Activated CD8-positive, alpha-beta memory T cell treated with anti-CD3 and anti-CD28 coated beads for 24 hours (primary cell): ENCODE data around the gene IGHMBP2.
"Not testable (repeated sequence)": the region's sequence is repeated elsewhere in the genome, so short reads cannot be mapped to it uniquely, and the experiment has no call there.

Experiments
- DNase-seq: peaks from one replicate; pipeline ENCODE4 v3.0.0-alpha.2; 2020

The IGHMBP2 gene

DNA sequence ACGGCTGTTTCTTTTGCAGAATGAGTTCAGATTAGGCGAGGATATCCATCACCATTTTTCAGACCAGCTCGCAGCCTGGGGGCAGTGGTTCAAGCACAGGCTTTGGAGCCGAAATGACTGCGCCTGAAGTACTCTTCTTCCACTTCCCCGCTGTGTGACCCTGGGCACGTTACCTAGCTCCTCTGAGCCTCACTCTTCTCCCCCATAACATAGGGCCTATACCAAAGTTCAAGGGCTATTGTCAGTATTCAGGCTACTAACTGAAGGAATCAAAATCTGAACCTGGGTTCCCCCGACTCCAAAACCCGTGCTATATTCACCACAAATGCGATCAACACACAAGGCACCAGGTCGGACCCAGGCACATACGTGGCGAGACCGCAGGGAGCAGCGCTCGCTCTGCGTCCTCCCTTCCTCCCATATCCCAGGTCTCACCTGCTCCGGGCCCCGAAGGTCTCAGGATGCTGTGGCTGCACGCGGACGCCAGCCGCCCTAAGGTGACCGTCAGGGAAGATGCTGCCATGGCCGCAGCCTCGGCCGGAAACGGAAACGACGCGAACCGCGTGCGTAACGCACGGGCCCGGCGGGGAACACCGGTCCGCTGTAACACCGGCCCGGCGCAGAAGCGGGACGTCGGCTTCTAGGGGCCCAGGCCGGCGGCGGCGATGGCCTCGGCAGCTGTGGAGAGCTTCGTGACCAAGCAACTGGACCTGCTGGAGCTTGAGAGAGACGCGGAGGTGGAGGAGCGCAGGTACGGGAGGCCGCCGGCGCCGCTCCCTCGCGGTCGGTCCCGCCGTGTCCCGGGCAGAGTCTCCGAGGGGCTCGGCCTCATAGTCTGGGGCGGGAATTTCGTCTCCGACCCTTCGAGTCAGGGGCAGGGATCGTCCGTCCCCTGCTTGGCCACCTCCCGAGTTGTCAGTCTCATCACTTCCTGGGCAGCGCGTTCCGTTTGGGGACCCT is at the start of gene IGHMBP2, which contains the start of gene MRPL21:
TSS of gene IGHMBP2 (plus strand) at position 604 of the 960 bp plus-strand sequence. CDS start at position 666, 62 bp downstream.
TSS of gene MRPL21 (minus strand) at position 545 of the 960 bp plus-strand sequence. CDS start at position 523, 22 bp downstream.
- DNase-seq: peak; percentile 96

DNA sequence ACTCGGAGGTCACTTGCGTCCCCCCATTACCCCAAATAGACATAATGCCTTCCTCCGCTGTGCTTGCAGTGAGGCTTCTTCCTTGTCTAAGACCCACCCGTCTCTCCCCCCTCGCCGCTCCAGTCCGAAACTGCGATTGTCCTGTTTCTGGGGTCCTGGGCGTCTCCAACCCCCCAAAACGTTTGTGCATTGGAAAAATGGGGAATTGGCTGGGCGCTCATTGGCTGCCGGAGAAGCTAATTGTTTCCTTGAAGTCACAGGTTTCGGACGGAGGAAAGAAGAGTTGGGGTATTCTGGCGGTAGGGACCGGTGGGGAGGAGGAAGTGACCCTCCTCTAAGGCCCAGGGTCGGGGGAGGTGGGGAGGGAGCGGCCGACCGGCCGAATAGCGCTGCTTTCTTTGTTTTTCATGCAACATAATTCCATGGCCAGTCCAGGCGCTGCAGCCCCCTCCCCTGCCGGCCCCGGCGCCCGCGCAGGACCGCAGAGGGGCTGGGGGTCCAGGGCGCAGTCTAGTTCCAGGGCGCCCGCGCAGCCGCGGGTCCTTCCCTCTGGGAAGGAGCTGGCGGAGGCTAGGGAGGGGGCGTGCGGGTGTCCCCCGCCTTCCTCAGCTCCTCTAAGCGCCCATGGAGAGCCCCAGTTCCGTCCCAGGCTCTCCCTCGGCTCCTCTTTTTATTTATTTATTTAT is 49.3 kb upstream of the IGHMBP2 start:
- DNase-seq: no peak

DNA sequence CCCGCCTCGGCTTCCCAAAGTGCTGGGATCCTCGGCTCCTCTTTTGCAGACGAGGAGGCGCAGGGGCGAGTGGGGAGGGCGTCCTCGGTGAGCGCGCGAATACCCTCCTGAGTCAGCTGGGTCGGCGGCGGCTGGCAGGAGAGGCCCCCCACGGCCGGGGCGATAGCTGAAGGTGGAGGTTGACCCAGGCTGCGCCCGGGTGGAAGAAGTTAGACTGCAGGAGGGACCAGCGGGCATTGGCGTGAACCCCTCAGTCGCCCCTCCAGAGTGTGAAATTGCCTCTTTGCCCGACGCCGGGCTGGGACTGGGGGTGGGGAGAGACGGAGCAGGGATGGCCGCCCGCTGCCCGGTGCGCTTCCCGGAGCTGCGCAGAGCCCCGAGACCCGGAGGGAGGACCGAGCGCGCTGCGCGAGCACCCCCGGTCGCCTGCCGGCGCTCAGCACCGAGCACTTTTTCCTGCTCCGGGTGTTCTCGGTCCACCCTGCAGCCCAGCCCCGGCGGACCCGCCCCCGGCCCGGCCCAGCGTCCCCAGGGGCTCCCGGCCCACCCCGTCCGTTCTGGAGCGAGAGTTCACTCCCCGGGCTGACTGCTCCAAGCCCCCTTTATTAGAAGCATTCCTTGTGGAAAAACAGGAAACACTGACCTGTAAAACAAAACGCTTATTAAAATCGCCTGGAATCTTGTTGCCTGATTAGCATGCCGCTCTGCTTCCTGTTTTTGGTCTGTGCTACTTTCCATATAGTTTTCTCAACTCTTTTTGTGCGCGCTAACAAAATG is 48.3 kb upstream of the IGHMBP2 start:
- DNase-seq: peak; percentile 67

DNA sequence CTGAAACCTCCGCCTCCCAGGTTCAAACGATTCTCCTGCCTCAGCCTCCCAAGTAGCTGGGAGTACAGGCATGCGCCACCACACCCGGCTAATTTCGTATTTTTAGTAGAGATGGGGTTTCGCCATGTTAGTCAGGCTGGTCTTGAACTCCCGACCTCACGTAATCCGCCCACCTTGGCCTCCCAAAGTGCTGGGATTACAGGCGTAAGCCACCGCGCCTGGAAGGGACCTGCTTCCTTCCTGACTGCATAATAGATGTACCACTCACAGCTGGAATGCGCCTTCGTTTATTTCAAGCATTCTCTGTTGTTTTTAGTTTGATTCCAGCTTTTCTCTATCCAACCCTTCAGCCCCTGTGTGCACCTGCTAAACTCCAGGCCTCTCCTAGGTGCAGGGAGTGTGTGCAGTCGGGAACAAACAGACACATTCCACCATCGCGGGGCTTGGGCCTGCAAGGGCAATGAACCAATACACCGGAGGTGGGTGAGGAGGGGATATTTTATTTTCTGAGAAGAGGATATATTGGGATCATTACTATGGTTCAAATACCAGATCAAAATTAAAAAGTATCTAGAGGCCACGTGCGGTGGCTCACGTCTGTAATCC is 47.2 kb upstream of the IGHMBP2 start:
- DNase-seq: not testable (repeated sequence)

DNA sequence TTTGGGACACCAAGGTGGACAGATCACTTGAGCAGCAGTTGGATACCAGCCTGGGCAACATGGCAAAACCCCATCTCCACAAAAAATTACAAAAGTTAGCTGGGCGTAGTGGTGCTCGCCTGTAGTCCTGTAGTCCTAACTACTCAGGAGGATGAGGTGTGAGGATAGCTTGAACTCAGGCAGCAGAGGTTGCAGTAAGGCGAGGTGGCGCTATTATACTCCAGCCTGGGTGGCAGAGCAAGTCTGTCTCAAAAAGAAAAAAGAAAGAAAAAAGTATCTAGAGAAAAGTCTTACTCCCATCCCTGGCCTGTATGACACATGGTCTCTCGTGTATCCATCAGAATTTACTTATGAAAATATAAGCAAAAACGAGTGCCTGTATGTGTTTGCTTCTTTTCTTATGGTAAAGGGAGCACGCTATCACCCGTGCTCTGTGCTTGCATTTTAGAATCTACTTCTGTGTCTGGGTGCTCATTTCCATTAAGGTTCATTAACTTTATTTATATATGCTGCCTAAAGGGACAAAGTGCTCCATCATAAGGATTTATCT is 46.6 kb upstream of the IGHMBP2 start:
- DNase-seq: no peak

DNA sequence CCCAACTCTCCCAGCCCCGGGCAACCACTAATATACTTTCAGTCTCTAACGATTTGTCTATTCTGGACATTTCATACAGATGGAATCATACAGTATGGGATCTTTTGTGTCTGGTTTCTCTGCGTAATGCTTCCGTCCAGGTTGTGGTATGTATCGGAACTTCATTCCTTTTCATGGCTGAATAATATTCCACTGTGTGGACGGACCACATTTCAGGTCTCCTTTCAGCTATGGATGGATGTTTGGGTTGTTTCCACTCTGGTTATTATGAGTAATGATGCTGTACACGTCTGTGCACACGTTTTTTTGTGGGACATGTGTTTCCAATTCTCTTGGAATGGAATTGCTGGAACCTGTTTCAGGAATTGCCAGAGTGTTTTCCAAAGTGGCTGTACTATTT is 44.6 kb upstream of the IGHMBP2 start:
- DNase-seq: no peak

DNA sequence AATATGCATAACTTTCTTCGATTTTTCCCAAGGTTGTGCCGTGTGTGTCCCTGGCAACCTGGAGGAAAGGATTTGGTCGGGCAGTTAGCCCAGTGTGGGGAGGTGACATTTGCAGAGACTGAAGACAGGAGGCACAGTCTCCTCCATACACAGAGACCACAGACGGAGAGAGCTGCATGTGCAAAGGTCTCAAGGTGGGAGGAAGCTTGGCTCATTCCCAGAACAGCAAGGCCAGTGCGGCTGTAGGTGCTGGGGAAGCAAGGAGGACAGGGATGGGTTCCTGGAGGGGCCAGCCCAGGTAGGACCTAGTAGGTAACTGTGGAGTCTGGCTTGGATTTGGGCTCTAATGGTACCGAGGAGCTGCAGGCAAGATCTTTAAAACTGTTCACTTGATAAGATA is 41.3 kb upstream of the IGHMBP2 start:
- DNase-seq: no peak

DNA sequence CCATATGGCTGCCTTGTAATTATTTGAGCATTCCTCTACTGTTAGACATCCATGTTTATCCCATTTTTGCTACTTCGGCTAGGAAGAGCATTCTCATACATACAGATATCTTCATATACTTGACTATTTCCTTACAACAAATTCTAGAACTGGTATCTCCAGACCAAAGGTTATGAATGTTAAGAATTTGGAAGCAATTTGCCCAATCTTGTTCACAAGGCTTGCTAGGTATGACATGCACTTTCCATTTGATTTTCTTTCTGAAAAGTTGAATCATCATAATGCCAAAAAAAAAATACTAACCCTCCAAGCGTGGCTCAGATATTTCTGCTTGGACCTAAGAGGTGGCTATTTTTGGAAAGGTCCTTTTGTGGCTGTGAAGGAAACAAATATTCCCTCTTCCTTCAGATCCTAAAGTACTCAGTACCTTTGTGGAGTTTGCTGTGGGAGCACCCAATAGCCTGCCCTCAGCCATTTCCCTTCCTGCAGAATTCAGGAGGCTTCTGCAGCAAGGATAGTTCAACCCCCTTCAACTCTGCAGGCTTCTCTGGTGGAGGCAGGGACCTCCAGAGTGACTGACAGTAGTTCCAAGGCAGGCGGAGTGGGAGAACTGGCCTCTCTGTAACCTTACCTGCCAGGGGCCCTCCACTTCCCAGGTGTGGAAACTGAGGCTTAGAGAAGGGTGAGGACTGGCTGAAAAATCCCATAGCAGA is 40.0 kb upstream of the IGHMBP2 start:
- no peak for DNase-seq

DNA sequence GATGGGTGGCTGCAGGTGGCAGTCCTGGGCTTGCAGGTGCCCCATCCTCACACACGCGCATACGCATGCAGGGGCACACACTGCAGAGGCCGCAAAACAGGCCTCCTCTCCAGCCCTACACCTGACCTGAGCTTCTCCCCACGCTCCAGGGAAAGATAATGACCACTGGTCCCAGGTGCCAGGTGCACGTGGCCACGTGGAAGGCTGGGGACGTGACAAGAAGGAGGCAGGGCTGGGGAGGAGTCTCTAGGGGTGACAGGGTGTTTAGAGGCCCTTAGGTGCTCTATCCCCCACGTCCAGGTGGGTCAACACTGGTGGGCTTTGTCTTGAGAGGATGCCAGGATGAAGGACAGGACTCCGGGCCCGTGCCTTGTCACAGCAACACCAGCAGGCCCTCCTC is 38.5 kb upstream of the IGHMBP2 start:
- DNase-seq: no peak

DNA sequence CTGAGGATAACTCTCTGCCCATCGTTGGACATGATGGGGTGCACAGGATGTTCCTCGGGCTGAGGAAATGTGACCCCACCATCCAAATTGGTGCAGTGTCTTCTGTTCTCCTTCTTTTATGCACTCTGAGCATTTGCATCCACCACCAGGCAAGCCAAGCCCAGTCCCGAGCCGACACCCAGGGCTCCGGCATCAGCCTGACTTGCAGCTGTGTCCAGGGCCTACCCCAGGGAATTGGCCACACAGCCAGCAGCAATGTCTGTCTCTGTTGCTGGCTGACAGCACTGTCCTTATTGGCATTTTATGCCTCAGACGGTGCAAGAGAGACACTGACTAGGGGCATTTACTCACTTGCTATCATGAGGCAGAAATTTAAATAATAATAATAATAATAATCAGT is 36.6 kb upstream of the IGHMBP2 start:
- DNase-seq: no peak

DNA sequence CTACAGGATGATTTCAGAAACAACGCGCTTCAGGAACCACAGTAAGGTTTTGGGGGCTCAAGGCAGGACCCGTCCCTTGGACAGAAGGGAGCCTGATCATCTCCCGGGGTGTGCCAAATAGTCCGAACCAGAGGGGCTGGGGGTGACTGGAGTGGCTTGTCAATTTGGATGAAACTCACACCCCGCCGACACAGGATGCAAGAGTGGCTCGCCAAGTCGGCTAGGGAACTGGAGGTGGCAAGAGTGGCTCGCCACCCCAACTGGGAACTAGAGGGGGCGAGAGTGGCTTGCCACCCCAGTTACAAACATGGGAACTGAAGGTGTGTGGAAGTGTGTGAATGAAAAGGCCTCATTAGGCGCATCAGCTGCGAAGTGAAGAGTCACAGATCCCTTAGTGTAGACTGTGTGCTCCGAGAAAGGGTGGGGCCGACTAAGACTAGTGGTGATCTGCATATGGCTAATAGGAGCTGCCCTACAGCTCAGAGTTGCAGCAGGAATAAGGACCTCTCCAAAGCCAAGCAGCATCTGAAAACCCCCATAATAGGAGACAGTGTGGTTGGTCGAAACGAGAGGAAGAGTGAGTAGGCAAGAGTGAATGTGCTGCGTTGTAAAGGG is 35.4 kb upstream of the IGHMBP2 start:
- no peak for DNase-seq

DNA sequence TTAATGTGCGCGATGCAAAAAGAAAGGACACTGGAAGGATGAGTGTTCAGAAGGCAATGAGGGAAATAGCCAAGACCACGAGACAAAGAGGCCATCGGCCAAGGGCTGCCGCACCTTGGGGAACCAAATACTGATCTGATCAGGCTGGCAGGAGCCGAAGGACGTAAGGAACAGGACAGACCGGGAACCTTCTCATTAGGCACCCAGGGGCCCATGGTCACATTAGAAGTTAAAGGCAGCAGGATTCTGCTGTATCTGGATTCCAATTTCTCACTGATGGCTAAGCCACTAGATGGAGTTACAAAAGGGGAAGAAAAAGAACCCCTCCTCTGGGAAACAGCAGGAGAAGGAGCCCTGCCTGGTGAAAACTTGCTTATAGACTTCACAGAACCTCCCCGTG is 33.2 kb upstream of the IGHMBP2 start:
- no peak for DNase-seq

DNA sequence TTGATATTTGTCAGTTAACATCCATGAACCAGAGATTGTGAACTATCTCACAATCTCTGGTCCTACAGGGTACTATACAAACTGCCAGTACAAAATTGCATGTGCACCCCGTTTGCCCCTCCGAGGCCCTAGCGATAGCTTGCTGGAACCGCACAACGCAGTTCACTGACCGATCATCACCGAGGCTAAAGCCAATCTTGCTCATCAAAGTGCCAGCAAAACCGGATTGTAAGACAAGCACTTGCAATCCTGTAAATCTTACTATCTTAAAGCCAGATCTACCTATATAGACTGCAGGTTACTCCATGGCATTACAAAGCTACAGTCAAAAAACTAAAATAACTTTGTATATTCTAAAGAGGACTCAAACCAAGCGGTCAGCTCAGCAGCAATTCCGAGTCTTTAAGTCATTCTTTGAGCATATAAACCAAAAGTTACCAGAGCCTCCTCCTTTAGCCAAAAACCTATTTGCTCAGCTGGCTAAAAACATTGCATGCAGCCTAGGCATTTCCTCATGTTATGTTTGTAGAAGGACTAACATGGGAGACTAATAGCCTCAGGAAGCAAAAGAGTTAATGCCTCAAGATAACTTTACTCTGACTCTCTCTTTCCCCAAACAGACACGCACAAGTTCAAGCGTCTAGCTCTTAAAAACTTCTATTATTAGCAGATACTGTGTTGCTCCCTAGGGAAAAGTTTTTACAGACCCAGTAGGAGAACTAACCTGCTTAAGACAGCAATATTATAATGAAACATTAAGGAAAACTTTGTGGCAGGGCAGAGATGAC is 31.3 kb upstream of the IGHMBP2 start:
- no peak for DNase-seq

DNA sequence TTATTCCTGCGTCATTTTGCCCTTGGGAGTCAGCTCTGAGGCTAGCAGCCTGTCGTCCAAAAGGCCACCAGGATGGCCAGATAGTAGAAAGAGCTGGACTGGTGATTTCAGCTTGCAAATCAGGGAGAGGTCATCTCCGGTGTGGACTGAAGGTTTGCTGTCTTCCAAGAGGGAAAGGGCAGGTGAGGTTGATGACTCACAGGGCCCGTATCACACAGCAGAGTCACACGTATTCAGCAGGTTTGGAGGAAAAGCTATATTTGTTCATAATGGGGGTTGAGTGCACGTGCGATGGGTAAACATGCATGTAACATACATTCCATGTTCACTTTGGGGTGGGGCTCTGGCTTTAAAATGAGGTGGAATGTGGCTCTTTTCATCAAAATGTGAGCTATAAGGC is 25.7 kb upstream of the IGHMBP2 start:
- DNase-seq: no peak

DNA sequence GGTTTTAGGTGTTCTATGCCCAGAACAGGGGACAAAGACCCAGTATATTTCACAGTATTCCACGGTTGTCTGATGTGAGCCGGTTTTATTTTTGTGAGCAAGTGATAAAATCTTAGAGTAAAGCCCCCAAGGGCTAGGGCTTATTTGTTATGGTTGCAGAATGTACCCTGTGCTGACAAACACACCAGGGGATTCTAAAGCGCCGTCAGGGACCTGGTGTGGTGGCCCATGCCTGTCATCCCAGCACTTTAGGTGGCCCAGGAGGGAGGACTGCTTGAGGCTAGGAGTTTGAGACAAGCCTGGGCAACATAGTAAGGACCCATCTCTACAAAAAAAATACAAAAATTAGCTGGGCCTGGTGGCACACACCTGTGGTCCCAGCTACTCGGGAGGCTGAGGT is 22.8 kb upstream of the IGHMBP2 start:
- no peak for DNase-seq

DNA sequence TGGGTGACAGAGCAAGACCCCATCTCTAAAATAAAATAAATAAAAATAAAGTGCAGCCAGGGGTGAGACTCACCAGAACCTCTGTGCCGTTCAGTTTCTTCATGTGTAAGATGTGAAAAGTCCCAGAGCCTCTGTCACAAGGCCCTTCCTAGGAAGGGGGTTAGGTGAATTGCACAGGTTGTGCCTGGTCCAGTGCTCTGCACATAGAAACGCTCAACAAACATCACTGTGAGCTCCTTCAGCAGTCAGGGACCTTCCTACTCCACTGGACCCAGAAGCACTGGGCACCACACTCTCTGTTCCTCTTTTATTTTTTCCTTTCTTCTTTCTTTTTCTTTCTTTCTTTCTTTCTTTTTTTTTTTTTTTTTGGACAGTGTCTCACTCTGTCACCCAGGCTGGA is 22.4 kb upstream of the IGHMBP2 start:
- DNase-seq: no peak

DNA sequence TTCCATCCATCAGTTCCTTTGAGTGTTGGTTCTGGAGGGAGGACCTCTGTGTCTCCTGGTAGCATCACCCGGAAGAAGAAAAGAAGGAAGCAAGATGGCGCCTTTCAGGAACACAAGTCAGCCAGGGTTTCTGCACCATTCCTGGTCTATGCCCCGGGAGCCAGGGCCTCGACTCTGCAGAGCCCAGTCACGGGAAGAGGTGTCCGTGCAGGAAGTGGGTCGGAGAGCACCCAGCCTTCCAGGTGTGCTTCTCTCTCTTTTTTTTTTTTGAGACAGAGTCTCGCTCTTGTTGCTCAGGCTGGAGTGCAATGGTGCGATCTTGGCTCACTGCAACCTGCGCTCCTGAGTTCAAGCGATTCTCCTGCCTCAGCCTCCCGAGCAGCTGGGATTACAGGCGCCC is 21.3 kb upstream of the IGHMBP2 start:
- no peak for DNase-seq

DNA sequence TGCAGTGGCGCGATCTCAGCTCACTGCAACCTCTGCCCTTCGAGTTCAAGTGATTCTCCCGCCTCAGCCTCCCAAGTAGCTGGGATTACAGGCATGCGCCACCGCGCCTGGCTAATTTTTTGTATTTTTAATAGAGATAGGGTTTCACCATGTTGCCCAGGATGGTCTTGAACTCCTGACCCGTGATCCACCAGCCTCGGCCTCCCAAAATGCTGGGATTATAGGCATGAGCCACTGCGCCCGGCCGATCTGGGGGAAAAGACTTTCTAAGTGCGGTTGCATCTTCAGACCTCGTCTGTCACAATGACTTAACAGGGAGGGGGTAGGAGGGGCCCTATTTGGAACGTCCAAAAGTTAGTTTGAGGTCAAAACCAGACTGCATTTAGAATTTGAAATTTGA is 18.9 kb upstream of the IGHMBP2 start:
- not testable (repeated sequence) for DNase-seq

DNA sequence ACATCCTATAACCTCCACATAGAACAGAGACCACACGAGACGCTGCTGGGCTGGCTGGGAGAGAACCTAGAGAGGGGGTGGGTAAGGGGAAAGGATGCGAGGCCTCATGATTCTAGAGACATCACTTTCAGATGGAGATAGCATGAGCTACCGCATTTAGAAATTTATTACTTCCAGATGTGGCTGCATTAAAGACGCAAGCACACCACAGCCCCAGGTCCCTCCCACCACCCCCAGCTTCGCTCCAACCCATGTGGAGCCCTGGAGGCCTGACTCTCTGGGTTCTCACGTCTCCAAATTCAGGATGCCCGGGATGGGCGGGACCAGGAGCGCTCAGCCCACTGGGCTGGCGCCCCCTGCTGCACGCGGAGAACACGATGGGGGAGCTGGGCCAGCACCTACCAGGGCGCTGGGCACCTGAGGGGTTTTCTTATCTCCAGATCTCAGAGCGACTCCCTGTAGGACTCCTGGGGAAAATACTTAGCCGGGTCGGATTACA is 13.7 kb upstream of the IGHMBP2 start:
- no peak for DNase-seq
